ENCODE data around the gene FBXW8.

- no peak for TF ChIP-seq EZH2 (IDR thresholded peaks at IDR 0.05; ENCODE audit: low read length, unreplicated experiment)
- TF ChIP-seq, protein P1, sequence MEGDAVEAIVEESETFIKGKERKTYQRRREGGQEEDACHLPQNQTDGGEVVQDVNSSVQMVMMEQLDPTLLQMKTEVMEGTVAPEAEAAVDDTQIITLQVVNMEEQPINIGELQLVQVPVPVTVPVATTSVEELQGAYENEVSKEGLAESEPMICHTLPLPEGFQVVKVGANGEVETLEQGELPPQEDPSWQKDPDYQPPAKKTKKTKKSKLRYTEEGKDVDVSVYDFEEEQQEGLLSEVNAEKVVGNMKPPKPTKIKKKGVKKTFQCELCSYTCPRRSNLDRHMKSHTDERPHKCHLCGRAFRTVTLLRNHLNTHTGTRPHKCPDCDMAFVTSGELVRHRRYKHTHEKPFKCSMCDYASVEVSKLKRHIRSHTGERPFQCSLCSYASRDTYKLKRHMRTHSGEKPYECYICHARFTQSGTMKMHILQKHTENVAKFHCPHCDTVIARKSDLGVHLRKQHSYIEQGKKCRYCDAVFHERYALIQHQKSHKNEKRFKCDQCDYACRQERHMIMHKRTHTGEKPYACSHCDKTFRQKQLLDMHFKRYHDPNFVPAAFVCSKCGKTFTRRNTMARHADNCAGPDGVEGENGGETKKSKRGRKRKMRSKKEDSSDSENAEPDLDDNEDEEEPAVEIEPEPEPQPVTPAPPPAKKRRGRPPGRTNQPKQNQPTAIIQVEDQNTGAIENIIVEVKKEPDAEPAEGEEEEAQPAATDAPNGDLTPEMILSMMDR (conservative IDR thresholded peaks at IDR 0.05; ENCODE audit: low read depth, low read length) = no peak
Observed at GRCh38 chr12:116901612-116902011, 9.1 kb upstream of the FBXW8 start.
